Neutrophil (primary cell): Measurements from ENCODE around the gene FGFRL1.

Experiments used
- H3K27ac ChIP-seq: fragments of 200-600 bp; sonication (generic); 2 replicates; pipeline ENCODE4 v1.5.1; 2016; ENCODE audit warnings: mild to moderate bottlenecking, moderate library complexity
- H3K27me3 ChIP-seq: fragments of 200-600 bp; sonication (generic); 2 replicates; pipeline ENCODE4 v1.6.0; 2016; ENCODE audit warnings: mild to moderate bottlenecking
- H3K36me3 ChIP-seq: fragments of 200-600 bp; sonication (generic); 2 replicates; pipeline ENCODE4 v1.5.1; 2017
- H3K4me1 ChIP-seq, 2 experiments: fragments of 200-600 bp in 1 of 2; sonication (generic) in 1 of 2; 1 replicate in 1 of 2; 2 replicates in 1 of 2; pipeline versions ENCODE4 v1.5.1 to v1.6.1; 2013 to 2016; ENCODE audit warnings: low read depth in 1 of 2, low read length in 1 of 2, mild to moderate bottlenecking in 1 of 2, moderate library complexity in 1 of 2; ENCODE audit not compliant: control insufficient read depth in 1 of 2, insufficient read depth in 1 of 2
- H3K4me3 ChIP-seq, 2 experiments: fragments of 200-600 bp in 1 of 2; sonication (generic) in 1 of 2; 1 replicate in 1 of 2; 2 replicates in 1 of 2; pipeline ENCODE4 v1.5.1; 2013 to 2016; ENCODE audit warnings: low read depth in 1 of 2, low read length in 1 of 2, mild to moderate bottlenecking in 1 of 2, moderate library complexity in 1 of 2
- H3K9me3 ChIP-seq: fragments of 200-600 bp; sonication (generic); 2 replicates; pipeline ENCODE4 v1.5.1; 2016
- CTCF ChIP-seq: fragments of 200-600 bp; sonication (generic); IDR thresholded peaks from 2 replicates; pipeline ENCODE4 v1.5.1; 2016; ENCODE audit warnings: antibody characterized with exemption

Gene FGFRL1

DNA sequence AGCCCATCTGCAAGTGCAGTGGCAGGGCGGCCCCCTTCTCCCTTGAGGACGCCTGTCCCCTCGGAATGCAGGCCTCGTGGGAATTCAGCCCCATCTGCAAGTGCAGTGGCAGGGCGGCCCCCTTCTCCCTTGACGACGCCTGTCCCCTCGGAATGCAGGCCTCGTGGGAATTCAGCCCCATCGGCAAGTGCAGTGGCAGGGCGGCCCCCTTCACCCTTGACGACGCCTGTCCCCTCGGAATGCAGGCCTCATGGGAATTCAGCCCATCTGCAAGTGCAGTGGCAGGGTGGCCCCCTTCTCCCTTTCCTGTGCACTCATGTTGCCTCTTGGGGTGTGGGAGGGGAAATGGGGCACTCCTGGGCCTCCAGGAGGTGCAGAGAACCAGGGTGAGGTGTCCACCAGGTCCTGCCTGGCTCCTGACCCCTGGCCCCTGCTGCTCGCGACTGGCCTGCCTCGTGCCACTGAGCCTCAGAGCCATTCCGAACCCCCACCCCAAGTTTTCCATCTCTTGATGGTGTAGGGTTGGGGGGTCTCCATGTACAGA lies 11.5 kb upstream of the FGFRL1 start:
- Histone ChIP-seq H3K9me3 (no peaks in the 10 kb centered on the region), H3K36me3 (no peaks in the 10 kb centered on the region), H3K4me3 (no peak overlapping the region), H3K27me3 (peaks cover 98% of the 10 kb centered on the region), H3K27ac (no peak overlapping the region), H3K4me1 (peaks cover 0 to 9% of the 10 kb centered on the region in 2 experiments)
- no peak for TF ChIP-seq CTCF

DNA sequence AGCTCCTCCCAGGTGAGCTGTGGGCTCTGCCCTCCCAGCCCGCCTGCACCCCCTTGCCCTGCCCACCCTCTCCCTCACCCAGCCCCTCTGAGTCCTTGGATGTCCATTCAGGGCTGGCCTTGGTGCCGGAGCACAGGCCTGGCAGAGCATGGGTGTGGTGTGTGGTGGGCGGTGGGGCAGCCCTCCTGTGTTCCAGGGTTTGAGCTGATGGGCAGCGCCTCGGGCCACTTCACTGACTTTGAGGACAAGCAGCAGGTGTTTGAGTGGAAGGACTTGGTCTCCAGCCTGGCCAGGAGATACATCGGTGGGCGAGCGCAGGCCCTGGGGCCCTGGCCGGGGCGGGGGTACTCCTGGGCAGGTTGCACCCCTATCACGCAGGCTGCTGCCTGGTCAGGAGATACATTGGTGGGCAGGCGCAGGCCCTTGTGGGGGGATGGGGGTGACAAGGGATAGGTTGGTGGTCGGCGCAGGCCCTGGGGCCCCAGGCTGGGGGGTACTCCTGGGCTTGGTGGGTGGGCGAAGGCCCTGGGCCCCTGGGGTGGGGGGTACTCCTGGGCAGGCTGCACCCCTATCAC lies 10.7 kb upstream of the FGFRL1 start:
- Histone ChIP-seq H3K27ac (no peak overlapping the region), H3K36me3 (no peaks in the 10 kb centered on the region), H3K4me1 (peaks cover 0 to 9% of the 10 kb centered on the region in 2 experiments), H3K9me3 (no peaks in the 10 kb centered on the region), H3K27me3 (peaks cover 100% of the 10 kb centered on the region), H3K4me3 (no peak overlapping the region)
- no peak for TF ChIP-seq CTCF

GRCh38 chr4:1001561-1002130 lies 9.8 kb upstream of the FGFRL1 start:
- H3K27me3 ChIP-seq: peaks cover 100% of the 10 kb centered on the region
- peaks cover 0 to 9% of the 10 kb centered on the region in 2 experiments for H3K4me1 ChIP-seq
- H3K4me3 ChIP-seq: no peak overlapping the region
- H3K36me3 ChIP-seq: no peaks in the 10 kb centered on the region
- H3K27ac ChIP-seq: no peak overlapping the region
- H3K9me3 ChIP-seq: no peaks in the 10 kb centered on the region
- no peak for TF ChIP-seq CTCF

DNA sequence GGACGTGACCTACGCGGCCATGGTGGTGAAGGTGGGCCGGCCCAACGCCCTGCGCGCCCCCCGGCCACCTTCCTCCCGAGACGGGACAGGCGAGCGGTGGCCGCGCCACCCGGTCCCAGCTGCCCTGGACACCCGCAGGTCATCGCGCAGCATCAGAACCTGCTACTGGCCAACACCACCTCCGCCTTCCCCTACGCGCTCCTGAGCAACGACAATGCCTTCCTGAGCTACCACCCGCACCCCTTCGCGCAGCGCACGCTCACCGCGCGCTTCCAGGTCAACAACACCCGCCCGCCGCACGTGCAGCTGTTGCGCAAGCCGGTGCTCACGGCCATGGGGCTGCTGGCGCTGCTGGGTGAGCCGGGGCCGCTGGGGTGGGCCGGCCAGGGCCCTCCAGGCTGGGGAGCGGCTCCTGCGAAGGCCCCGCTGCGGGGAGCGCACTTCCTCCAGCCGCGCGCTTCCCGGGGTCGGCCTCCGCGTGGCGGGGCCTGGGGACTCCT lies 9.2 kb upstream of the FGFRL1 start:
- Histone ChIP-seq H3K27ac (no peak overlapping the region), H3K4me1 (peaks cover 0 to 9% of the 10 kb centered on the region in 2 experiments), H3K4me3 (no peak overlapping the region), H3K36me3 (no peaks in the 10 kb centered on the region), H3K9me3 (no peaks in the 10 kb centered on the region), H3K27me3 (peaks cover 100% of the 10 kb centered on the region)
- no peak for TF ChIP-seq CTCF

GRCh38 chr4:1002631-1003251 lies 8.7 kb upstream of the FGFRL1 start:
- Histone ChIP-seq H3K36me3 (no peaks in the 10 kb centered on the region), H3K4me3 (no peak overlapping the region), H3K27ac (no peak overlapping the region), H3K27me3 (peaks cover 100% of the 10 kb centered on the region), H3K4me1 (peaks cover 0 to 9% of the 10 kb centered on the region in 2 experiments), H3K9me3 (no peaks in the 10 kb centered on the region)
- no peak for TF ChIP-seq CTCF
